Measurements from ENCODE around the gene GARNL3.

Gene GARNL3

GRCh38 chr9:127313042-127313560 is 48.5 kb downstream of the GARNL3 start:
- DNase-seq (ENCODE audit: low spot score): no peak

GRCh38 chr9:127314911-127315310 is 50.3 kb downstream of the GARNL3 start:
- DNase-seq (ENCODE audit: low spot score): no peak

GRCh38 chr9:127316586-127317323 is 52.2 kb downstream of the GARNL3 start:
- DNase-seq (ENCODE audit: low spot score): no peak

- DNase-seq (ENCODE audit: low spot score): no peak
Observed at GRCh38 chr9:127318651-127319167, 54.1 kb downstream of the GARNL3 start.

GRCh38 chr9:127319366-127320114 is 55.0 kb downstream of the GARNL3 start:
- DNase-seq (ENCODE audit: low spot score): no peak

- DNase-seq (ENCODE audit: low spot score): no peak
Observed at GRCh38 chr9:127320115-127320378, 55.5 kb downstream of the GARNL3 start.

GRCh38 chr9:127323393-127323792 is 58.8 kb downstream of the GARNL3 start:
- DNase-seq (ENCODE audit: low spot score): no peak

GRCh38 chr9:127330501-127330900 is 65.9 kb downstream of the GARNL3 start:
- DNase-seq (ENCODE audit: low spot score): no peak

GRCh38 chr9:127333221-127334064 is 68.9 kb downstream of the GARNL3 start:
- DNase-seq (ENCODE audit: low spot score): no peak

GRCh38 chr9:127334725-127335124 is 70.2 kb downstream of the GARNL3 start:
- no peak for DNase-seq (ENCODE audit: low spot score)

GRCh38 chr9:127336086-127336485 is 71.5 kb downstream of the GARNL3 start:
- no peak for DNase-seq (ENCODE audit: low spot score)

- DNase-seq (ENCODE audit: low spot score): no peak
Observed at GRCh38 chr9:127336506-127337352, 72.2 kb downstream of the GARNL3 start.

GRCh38 chr9:127340721-127341120 is 76.1 kb downstream of the GARNL3 start:
- DNase-seq (ENCODE audit: low spot score): no peak

GRCh38 chr9:127341152-127341551 is 76.6 kb downstream of the GARNL3 start:
- DNase-seq (ENCODE audit: low spot score): no peak

GRCh38 chr9:127344368-127345000 is 79.9 kb downstream of the GARNL3 start:
- DNase-seq (ENCODE audit: low spot score): no peak

GRCh38 chr9:127345566-127345965 is 81.0 kb downstream of the GARNL3 start:
- DNase-seq (ENCODE audit: low spot score): no peak

GRCh38 chr9:127346584-127346983 is 82.0 kb downstream of the GARNL3 start:
- no peak for DNase-seq (ENCODE audit: low spot score)

GRCh38 chr9:127347831-127348776 is 83.5 kb downstream of the GARNL3 start:
- DNase-seq (ENCODE audit: low spot score): no peak

GRCh38 chr9:127349483-127350113 is 85.0 kb downstream of the GARNL3 start:
- DNase-seq (ENCODE audit: low spot score): no peak

Measured in iPS-NIHi11 (cell line).